Sigmoid colon (tissue), 4 donors: ENCODE measurements around the gene TBC1D16.

ENCODE experiments used
- EP300 ChIP-seq, 4 donors: sonication (generic); formaldehyde crosslinking; IDR thresholded peaks; one replicate each; pipeline ENCODE4 v1.6.1; 2017; ENCODE audit warnings: antibody characterized with exemption in 4 of 4
- POLR2A ChIP-seq, 2 donors: fragments of 450-650 bp; IDR thresholded peaks; one replicate each; pipeline ENCODE4 v1.6.1; 2016; ENCODE audit warnings: antibody characterized with exemption in 2 of 2, mild to moderate bottlenecking in 2 of 2, moderate library complexity in 2 of 2
- TF ChIP-seq, protein P1 (sequence below), 4 experiments: fragments of 450-650 bp in 3 of 4; fragments of 200-600 bp in 1 of 4; IDR thresholded peaks; one replicate each; pipeline ENCODE4 v1.5.1; 2016 to 2019; ENCODE audit warnings: antibody characterized with exemption in 4 of 4, mild to moderate bottlenecking in 3 of 4, moderate library complexity in 2 of 4

DNA sequence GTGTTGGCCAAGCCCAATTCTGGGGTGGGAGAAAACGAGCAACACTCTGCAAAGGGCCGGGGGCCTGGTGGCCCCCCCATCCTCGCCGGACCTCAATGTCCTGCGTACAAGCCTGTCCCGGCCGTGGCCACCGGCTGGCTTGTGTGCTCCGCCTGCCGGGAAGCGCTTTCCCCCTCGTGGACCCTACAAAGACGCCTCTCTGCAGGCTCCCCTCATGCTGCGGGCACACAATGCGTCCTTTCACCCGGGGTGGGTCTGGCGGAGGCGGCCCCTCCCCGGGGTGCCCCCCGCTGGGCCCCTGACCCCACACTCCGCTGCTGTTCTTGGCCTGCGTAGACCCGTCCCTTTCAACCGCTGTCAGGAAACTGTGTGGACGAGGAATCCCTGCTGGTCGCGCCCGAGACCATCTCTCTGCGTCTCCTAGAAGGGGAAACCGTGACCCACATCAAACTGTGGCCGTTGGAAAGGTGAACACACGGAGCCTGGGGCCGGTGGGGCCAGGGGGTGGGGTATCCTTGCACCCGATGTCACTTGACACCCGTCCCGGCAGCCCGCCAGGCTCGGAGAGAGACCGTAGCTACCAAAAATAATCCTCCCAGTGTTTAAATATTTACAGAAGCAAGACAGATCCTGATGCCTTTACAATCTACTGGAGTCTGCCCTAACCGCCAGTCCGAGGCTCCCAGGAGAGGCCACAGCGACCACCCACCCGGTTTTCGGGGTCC lies 43.6 kb downstream of the TBC1D16 start:
- TF ChIP-seq EP300 (IDR thresholded peaks at IDR 0.05) (no peak), POLR2A (IDR thresholded peaks at IDR 0.05) (no peak)
- TF ChIP-seq, protein P1, sequence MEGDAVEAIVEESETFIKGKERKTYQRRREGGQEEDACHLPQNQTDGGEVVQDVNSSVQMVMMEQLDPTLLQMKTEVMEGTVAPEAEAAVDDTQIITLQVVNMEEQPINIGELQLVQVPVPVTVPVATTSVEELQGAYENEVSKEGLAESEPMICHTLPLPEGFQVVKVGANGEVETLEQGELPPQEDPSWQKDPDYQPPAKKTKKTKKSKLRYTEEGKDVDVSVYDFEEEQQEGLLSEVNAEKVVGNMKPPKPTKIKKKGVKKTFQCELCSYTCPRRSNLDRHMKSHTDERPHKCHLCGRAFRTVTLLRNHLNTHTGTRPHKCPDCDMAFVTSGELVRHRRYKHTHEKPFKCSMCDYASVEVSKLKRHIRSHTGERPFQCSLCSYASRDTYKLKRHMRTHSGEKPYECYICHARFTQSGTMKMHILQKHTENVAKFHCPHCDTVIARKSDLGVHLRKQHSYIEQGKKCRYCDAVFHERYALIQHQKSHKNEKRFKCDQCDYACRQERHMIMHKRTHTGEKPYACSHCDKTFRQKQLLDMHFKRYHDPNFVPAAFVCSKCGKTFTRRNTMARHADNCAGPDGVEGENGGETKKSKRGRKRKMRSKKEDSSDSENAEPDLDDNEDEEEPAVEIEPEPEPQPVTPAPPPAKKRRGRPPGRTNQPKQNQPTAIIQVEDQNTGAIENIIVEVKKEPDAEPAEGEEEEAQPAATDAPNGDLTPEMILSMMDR (IDR thresholded peaks at IDR 0.05) = peak in 1 of 4 experiments; percentile 33
